ENCODE measurements around the gene AUTS2.

AUTS2 gene

GRCh38 chr7:69947998-69948397 is 349.7 kb downstream of the AUTS2 start:
- H3K36me3 ChIP-seq (ENCODE audit: low read depth) = no peaks in the 10 kb centered on the region
- no peaks in the 10 kb centered on the region for H3K4me1 ChIP-seq (ENCODE audit: insufficient read depth, poor library complexity, severe bottlenecking)
- H3K4me3 ChIP-seq (ENCODE audit: severe bottlenecking) = no peak overlapping the region
- ATAC-seq (ENCODE audit: low read depth) (no peak), DNase-seq (ENCODE audit: low spot score) (no peak)
- no peak overlapping the region for H3K27ac ChIP-seq (ENCODE audit: poor library complexity, severe bottlenecking)
- H3K27me3 ChIP-seq (ENCODE audit: insufficient read depth, poor library complexity, severe bottlenecking) = no peaks in the 10 kb centered on the region
- no peak for TF ChIP-seq CTCF (IDR thresholded peaks at IDR 0.05; ENCODE audit: poor library complexity, severe bottlenecking)
- no peaks in the 10 kb centered on the region for H3K9me3 ChIP-seq (ENCODE audit: severe bottlenecking)

DNA sequence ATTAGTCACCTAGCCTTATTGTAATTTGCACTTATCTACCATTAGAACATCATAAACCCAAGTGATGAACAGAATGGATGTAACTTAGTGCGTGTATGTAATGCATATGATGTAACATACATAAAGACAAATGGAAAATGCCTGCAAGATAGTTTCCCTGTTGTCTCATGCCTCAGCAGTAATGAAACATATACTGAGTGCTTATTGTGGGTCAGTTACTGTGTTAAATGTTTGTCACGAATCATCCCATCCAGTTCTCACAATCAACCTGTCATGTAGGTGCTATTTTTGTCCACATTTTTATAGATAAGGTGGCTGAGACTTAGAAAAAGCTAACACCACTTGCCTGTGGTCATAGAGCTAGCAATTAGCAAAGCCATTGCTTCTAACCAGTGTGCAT is 350.8 kb downstream of the AUTS2 start:
- no peak for DNase-seq (ENCODE audit: low spot score)
- Histone ChIP-seq H3K27me3 (ENCODE audit: insufficient read depth, poor library complexity, severe bottlenecking) (no peaks in the 10 kb centered on the region), H3K4me1 (ENCODE audit: insufficient read depth, poor library complexity, severe bottlenecking) (no peaks in the 10 kb centered on the region), H3K36me3 (ENCODE audit: low read depth) (no peaks in the 10 kb centered on the region), H3K4me3 (ENCODE audit: severe bottlenecking) (no peak overlapping the region), H3K9me3 (ENCODE audit: severe bottlenecking) (no peaks in the 10 kb centered on the region), H3K27ac (ENCODE audit: poor library complexity, severe bottlenecking) (no peak overlapping the region)
- no peak for ATAC-seq (ENCODE audit: low read depth)
- no peak for TF ChIP-seq CTCF (IDR thresholded peaks at IDR 0.05; ENCODE audit: poor library complexity, severe bottlenecking)

GRCh38 chr7:69951458-69951857 is 353.2 kb downstream of the AUTS2 start:
- no peak for DNase-seq (ENCODE audit: low spot score)
- no peaks in the 10 kb centered on the region for H3K4me1 ChIP-seq (ENCODE audit: insufficient read depth, poor library complexity, severe bottlenecking)
- no peak overlapping the region for H3K27ac ChIP-seq (ENCODE audit: poor library complexity, severe bottlenecking)
- TF ChIP-seq CTCF (IDR thresholded peaks at IDR 0.05; ENCODE audit: poor library complexity, severe bottlenecking) = no peak
- no peaks in the 10 kb centered on the region for H3K9me3 ChIP-seq (ENCODE audit: severe bottlenecking)
- no peak overlapping the region for H3K4me3 ChIP-seq (ENCODE audit: severe bottlenecking)
- no peaks in the 10 kb centered on the region for H3K27me3 ChIP-seq (ENCODE audit: insufficient read depth, poor library complexity, severe bottlenecking)
- no peaks in the 10 kb centered on the region for H3K36me3 ChIP-seq (ENCODE audit: low read depth)
- no peak for ATAC-seq (ENCODE audit: low read depth)

GRCh38 chr7:69953136-69954067 is 355.1 kb downstream of the AUTS2 start:
- no peak overlapping the region for H3K27ac ChIP-seq (ENCODE audit: poor library complexity, severe bottlenecking)
- H3K27me3 ChIP-seq (ENCODE audit: insufficient read depth, poor library complexity, severe bottlenecking) = no peaks in the 10 kb centered on the region
- no peaks in the 10 kb centered on the region for H3K36me3 ChIP-seq (ENCODE audit: low read depth)
- no peak for TF ChIP-seq CTCF (IDR thresholded peaks at IDR 0.05; ENCODE audit: poor library complexity, severe bottlenecking)
- H3K9me3 ChIP-seq (ENCODE audit: severe bottlenecking) = no peaks in the 10 kb centered on the region
- H3K4me1 ChIP-seq (ENCODE audit: insufficient read depth, poor library complexity, severe bottlenecking) = no peaks in the 10 kb centered on the region
- no peak for ATAC-seq (ENCODE audit: low read depth)
- no peak overlapping the region for H3K4me3 ChIP-seq (ENCODE audit: severe bottlenecking)
- DNase-seq (ENCODE audit: low spot score) = no peak

DNA sequence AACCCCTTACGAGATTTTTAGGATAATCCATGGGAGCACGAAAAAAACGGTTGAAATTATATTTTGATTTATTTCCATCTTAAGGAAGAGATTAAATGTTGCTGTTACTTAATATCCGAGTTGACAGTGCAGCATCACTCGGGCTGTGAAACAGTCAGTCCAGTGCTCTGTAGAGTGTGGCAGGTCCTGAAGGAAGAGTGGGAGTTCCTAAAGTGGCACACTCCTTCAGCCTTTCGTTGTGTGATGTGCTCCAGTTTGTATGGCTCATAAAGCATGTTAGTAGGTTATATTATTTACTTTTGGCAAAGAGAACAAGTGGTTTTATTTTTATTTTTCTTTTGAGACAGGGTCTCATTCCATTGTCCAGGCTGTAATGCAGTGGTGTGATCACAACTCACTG is 358.3 kb downstream of the AUTS2 start:
- H3K36me3 ChIP-seq (ENCODE audit: low read depth) = no peaks in the 10 kb centered on the region
- no peaks in the 10 kb centered on the region for H3K27me3 ChIP-seq (ENCODE audit: insufficient read depth, poor library complexity, severe bottlenecking)
- no peak overlapping the region for H3K4me3 ChIP-seq (ENCODE audit: severe bottlenecking)
- TF ChIP-seq CTCF (IDR thresholded peaks at IDR 0.05; ENCODE audit: poor library complexity, severe bottlenecking) = no peak
- H3K27ac ChIP-seq (ENCODE audit: poor library complexity, severe bottlenecking) = no peak overlapping the region
- H3K4me1 ChIP-seq (ENCODE audit: insufficient read depth, poor library complexity, severe bottlenecking) = no peaks in the 10 kb centered on the region
- DNase-seq (ENCODE audit: low spot score) = no peak
- H3K9me3 ChIP-seq (ENCODE audit: severe bottlenecking) = no peaks in the 10 kb centered on the region
- no peak for ATAC-seq (ENCODE audit: low read depth)
